AG04449 (cell line): ENCODE data around the gene ATAD3A.
A peak's percentile ranks its signal among the peaks of the same experiment; 100 is the strongest.

Experiments
- CTCF ChIA-PET: fragments of 350-600 bp; formaldehyde crosslinking; extraction: SDS; loops from one replicate; lab custom pipeline; 2021; ENCODE audit warnings: antibody characterized with exemption; lab: Yijun Ruan, JAX
- POLR2A ChIA-PET: fragments of 400-600, 350-600 bp; formaldehyde crosslinking; extraction: SDS; loops from one replicate; lab custom pipeline; 2020; ENCODE audit warnings: antibody characterized with exemption, inconsistent platforms; lab: Yijun Ruan, JAX
- DNase-seq: peaks from one replicate; pipeline ENCODE4 v3.0.0-alpha.2; 2010; ENCODE audit warnings: low read depth, low spot score
- H3K4me3 ChIP-seq: 2 replicates; pipeline ENCODE4 v1.5.1; 2011; ENCODE audit warnings: low read depth, mild to moderate bottlenecking, control low read depth, low read length
- CTCF ChIP-seq: IDR thresholded peaks from one replicate; pipeline ENCODE4 v1.5.1; 2011; ENCODE audit warnings: mild to moderate bottlenecking, moderate library complexity, low read length, control low read depth, inconsistent platforms; ENCODE audit not compliant: insufficient read depth; ENCODE audit errors: missing control alignments

ATAD3A gene

GRCh38 chr1:1538989-1539309 is 27.0 kb downstream of the ATAD3A start:
- no peak for DNase-seq
- ChIA-PET POLR2A (no interaction called here), CTCF (no interaction called here)
- H3K4me3 ChIP-seq: peak overlapping the region; percentile 72
- TF ChIP-seq CTCF: no peak

GRCh38 chr1:1539310-1540089 is 27.5 kb downstream of the ATAD3A start:
- ChIA-PET CTCF (no interaction called here), POLR2A (no interaction called here)
- H3K4me3 ChIP-seq: peak overlapping the region; percentile 72
- DNase-seq: no peak
- TF ChIP-seq CTCF: no peak

GRCh38 chr1:1540090-1540817 is 28.3 kb downstream of the ATAD3A start, which contains the start of gene TMEM240:
TSS of gene TMEM240 (minus strand) at chr1:1540624. CDS start at chr1:1540346, 278 bp downstream.
- H3K4me3 ChIP-seq: peak within 1 kb of the TSS; percentile 72
- no peak for TF ChIP-seq CTCF
- ChIA-PET POLR2A (no interaction called here), CTCF (interaction anchor here (1.3 kb wide), 1 partner anchor 16 kb away, joined by 4 read pairs; no protein-coding TSS in a partner anchor)
- no peak for DNase-seq

GRCh38 chr1:1540818-1541628 is 29.1 kb downstream of the ATAD3A start:
- POLR2A ChIA-PET: no interaction called here
- DNase-seq: no peak
- CTCF ChIA-PET: interaction anchor here (1.3 to 1.8 kb wide), 2 partner anchors 10 to 15 kb away, joined by 4 to 6 read pairs; no protein-coding TSS in a partner anchor
- H3K4me3 ChIP-seq: peak overlapping the region; percentile 72
- no peak for TF ChIP-seq CTCF

GRCh38 chr1:1541956-1542765 is 30.2 kb downstream of the ATAD3A start:
- ChIA-PET CTCF (interaction anchor here (1.3 to 1.8 kb wide), 2 partner anchors 9 to 14 kb away, joined by 4 to 6 read pairs; no protein-coding TSS in a partner anchor), POLR2A (no interaction called here)
- TF ChIP-seq CTCF: no peak
- DNase-seq: no peak
- H3K4me3 ChIP-seq: no peak overlapping the region
